Measurements from ENCODE around the gene MAMLD1.

The MAMLD1 gene

DNA sequence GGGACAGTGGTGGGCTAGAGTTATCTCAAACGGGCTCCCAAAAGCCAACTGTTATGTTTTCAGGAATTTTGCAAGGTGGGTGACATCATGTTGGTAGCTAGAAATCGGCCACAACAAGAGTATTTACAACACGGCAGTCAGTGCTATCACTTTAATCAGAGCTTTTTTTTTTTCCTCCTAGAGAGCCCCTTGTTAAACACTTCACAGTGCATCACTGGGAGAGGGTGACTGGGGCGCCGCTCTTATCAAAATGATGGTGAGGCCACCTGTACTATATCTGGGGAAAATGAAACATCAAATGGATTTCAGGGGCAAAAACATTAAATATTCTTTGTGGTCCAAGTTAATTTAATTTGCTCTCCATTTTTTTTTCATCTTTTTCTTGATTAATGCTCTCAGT is 44.9 kb downstream of the MAMLD1 start:
- H3K9me3 ChIP-seq (ENCODE audit: control insufficient read depth, insufficient read depth, low read length) = no peaks in the 10 kb centered on the region
- no peak overlapping the region for H3K9ac ChIP-seq (ENCODE audit: low read depth, low read length)
- H3K4me1 ChIP-seq (ENCODE audit: insufficient read depth, low read length) = no peaks in the 10 kb centered on the region
- H3K36me3 ChIP-seq (ENCODE audit: insufficient read depth, low read length) = no peaks in the 10 kb centered on the region

GRCh38 chrX:150408561-150408960 is 45.4 kb downstream of the MAMLD1 start:
- peaks cover 3% of the 10 kb centered on the region; the same call in 1 of the 2 replicates for H3K4me1 ChIP-seq (ENCODE audit: insufficient read depth, low read length)
- no peak overlapping the region for H3K9ac ChIP-seq (ENCODE audit: low read depth, low read length)
- no peaks in the 10 kb centered on the region for H3K9me3 ChIP-seq (ENCODE audit: control insufficient read depth, insufficient read depth, low read length)
- no peaks in the 10 kb centered on the region for H3K36me3 ChIP-seq (ENCODE audit: insufficient read depth, low read length)

- Histone ChIP-seq H3K4me1 (ENCODE audit: insufficient read depth, low read length) (peaks cover 9% of the 10 kb centered on the region; the same call in 1 of the 2 replicates), H3K36me3 (ENCODE audit: insufficient read depth, low read length) (no peaks in the 10 kb centered on the region), H3K9me3 (ENCODE audit: control insufficient read depth, insufficient read depth, low read length) (no peaks in the 10 kb centered on the region), H3K9ac (ENCODE audit: low read depth, low read length) (no peak overlapping the region)
Measured at GRCh38 chrX:150409486-150409885, 46.4 kb downstream of the MAMLD1 start.

DNA sequence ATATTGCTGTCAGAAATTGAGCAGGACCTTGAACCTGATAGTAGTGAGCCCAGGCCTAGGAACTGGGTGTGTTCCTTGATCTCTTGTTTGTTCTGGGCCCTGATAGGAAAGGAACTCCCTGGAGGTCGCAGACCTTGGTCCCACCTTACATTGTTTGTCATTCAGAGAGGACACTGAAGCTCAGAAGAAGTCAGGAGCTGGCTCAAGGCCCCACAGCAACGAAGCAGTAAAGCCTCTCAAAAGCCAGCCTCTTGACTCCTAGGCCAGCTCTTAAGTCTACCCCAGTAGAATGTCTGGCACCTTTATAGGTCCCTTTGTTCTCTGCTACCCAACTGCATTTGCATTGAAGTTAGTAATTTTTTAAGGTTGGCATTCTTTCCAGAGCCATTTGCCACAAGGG is 46.8 kb downstream of the MAMLD1 start:
- no peak overlapping the region for H3K9ac ChIP-seq (ENCODE audit: low read depth, low read length)
- H3K4me1 ChIP-seq (ENCODE audit: insufficient read depth, low read length) = peaks cover 9% of the 10 kb centered on the region; the same call in 1 of the 2 replicates
- H3K36me3 ChIP-seq (ENCODE audit: insufficient read depth, low read length) = no peaks in the 10 kb centered on the region
- no peaks in the 10 kb centered on the region for H3K9me3 ChIP-seq (ENCODE audit: control insufficient read depth, insufficient read depth, low read length)

DNA sequence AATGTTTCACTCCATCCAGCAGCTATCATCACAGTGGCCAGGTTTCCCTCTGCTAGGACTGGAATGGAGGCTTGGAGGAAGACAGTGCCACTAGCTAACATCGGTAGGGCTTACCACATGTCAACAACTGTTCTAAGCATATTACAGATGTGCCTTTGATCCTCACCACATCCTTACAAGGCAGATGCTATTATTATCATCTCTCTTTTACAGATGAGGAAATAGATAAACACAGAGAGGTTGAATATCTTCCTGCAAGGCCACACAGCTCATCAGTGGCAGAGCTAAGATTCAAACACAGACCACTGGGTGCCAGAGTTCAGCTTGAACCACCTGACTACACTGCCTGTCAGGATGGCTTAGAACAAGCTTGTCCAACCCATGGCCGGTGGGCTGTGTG is 47.4 kb downstream of the MAMLD1 start:
- H3K9ac ChIP-seq (ENCODE audit: low read depth, low read length) = no peak overlapping the region
- H3K36me3 ChIP-seq (ENCODE audit: insufficient read depth, low read length) = no peaks in the 10 kb centered on the region
- H3K4me1 ChIP-seq (ENCODE audit: insufficient read depth, low read length) = peaks cover 9% of the 10 kb centered on the region; the same call in 1 of the 2 replicates
- no peaks in the 10 kb centered on the region for H3K9me3 ChIP-seq (ENCODE audit: control insufficient read depth, insufficient read depth, low read length)

GRCh38 chrX:150411656-150412055 is 48.5 kb downstream of the MAMLD1 start:
- Histone ChIP-seq H3K9ac (ENCODE audit: low read depth, low read length) (no peak overlapping the region), H3K4me1 (ENCODE audit: insufficient read depth, low read length) (peaks cover 9% of the 10 kb centered on the region; the same call in 1 of the 2 replicates), H3K9me3 (ENCODE audit: control insufficient read depth, insufficient read depth, low read length) (no peaks in the 10 kb centered on the region), H3K36me3 (ENCODE audit: insufficient read depth, low read length) (no peaks in the 10 kb centered on the region)

- Histone ChIP-seq H3K36me3 (ENCODE audit: insufficient read depth, low read length) (no peaks in the 10 kb centered on the region), H3K4me1 (ENCODE audit: insufficient read depth, low read length) (peaks cover 9% of the 10 kb centered on the region; the same call in 1 of the 2 replicates), H3K9me3 (ENCODE audit: control insufficient read depth, insufficient read depth, low read length) (no peaks in the 10 kb centered on the region), H3K9ac (ENCODE audit: low read depth, low read length) (no peak overlapping the region)
Measured at GRCh38 chrX:150414228-150414627, 51.1 kb downstream of the MAMLD1 start.

DNA sequence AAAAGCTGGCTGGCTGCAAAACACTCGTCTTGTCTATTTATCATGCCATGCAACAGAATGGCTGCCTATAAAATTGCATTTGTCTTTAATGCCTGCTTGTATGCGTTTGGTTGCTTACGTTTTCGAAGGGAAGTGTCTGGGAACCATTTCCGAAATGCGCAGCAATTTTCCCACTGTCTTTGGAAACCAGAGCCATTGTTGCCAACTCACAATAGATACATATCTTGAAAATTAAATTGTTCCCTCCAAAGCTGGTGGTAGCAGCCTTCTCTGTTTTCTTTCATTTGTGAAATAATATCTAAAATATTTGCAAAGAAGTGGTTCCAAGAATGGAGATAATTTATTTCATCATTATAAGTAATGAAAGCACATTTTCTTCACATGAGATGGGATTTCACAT is 53.4 kb downstream of the MAMLD1 start:
- Histone ChIP-seq H3K9me3 (ENCODE audit: control insufficient read depth, insufficient read depth, low read length) (no peaks in the 10 kb centered on the region), H3K9ac (ENCODE audit: low read depth, low read length) (no peak overlapping the region), H3K4me1 (ENCODE audit: insufficient read depth, low read length) (peaks cover 9% of the 10 kb centered on the region; the same call in 1 of the 2 replicates), H3K36me3 (ENCODE audit: insufficient read depth, low read length) (no peaks in the 10 kb centered on the region)

DNA sequence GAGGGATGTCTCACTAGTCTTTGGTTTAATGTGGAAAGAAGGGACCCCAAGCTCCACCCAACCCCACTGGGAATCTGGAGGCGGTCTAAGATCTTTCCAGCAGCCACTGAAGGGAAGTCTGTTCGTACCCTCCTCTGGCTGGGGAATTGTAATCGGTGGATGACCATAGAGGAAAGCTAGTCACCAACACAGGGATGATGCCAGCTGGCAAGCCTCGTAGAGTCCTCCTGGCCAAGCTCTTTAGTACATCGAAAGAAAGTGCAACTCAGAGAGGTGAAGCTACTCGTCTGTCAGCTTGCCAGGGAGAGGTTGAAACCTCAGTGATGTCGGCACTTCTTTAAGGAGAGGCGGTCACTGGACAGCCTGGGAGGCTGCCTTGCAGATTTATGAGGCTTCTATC is 58.7 kb downstream of the MAMLD1 start:
- Histone ChIP-seq H3K36me3 (ENCODE audit: insufficient read depth, low read length) (no peaks in the 10 kb centered on the region), H3K9ac (ENCODE audit: low read depth, low read length) (peak overlapping the region; percentile 66; the same call in 1 of the 2 replicates), H3K4me1 (ENCODE audit: insufficient read depth, low read length) (0 out of 2 replicates have a peak, but pooled peaks cover 4% of the 10 kb centered on the region)

DNA sequence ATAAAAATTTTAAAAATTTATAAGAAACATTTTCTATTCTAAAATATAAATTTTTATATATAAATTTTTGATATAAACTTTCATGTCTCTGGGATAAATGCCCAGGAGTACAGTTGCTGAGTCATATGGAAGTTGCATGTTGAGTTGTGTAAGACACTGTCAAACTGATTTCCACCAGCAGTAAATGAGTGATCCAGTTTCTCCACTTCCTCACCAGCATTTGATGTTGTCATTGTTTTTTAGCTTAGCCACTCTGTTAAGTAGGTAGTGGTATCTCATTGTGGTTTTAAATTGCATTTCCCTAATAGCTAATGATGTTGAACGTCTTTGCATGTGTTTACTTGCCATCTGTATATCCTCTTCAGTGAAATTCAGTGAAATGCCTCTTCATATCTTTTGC is 66.5 kb downstream of the MAMLD1 start:
- H3K9me3 ChIP-seq (ENCODE audit: control insufficient read depth, insufficient read depth, low read length) = no peaks in the 10 kb centered on the region; the same call in 1 of the 2 replicates
- H3K36me3 ChIP-seq (ENCODE audit: insufficient read depth, low read length) = no peaks in the 10 kb centered on the region
- no peak overlapping the region for H3K9ac ChIP-seq (ENCODE audit: low read depth, low read length)
- no peaks in the 10 kb centered on the region for H3K4me1 ChIP-seq (ENCODE audit: insufficient read depth, low read length)

More for the DNA sequence above, 58.7 kb downstream of the MAMLD1 start:
- H3K9me3 ChIP-seq (ENCODE audit: control insufficient read depth, insufficient read depth, low read length) = no peaks in the 10 kb centered on the region

GRCh38 chrX:150436195-150436594 is 73.1 kb downstream of the MAMLD1 start:
- no peaks in the 10 kb centered on the region for H3K36me3 ChIP-seq (ENCODE audit: insufficient read depth, low read length)
- no peak overlapping the region for H3K9ac ChIP-seq (ENCODE audit: low read depth, low read length)
- H3K4me1 ChIP-seq (ENCODE audit: insufficient read depth, low read length) = no peaks in the 10 kb centered on the region
- H3K9me3 ChIP-seq (ENCODE audit: control insufficient read depth, insufficient read depth, low read length) = no peaks in the 10 kb centered on the region; the same call in 1 of the 2 replicates

GRCh38 chrX:150438165-150438564 is 75.0 kb downstream of the MAMLD1 start:
- Histone ChIP-seq H3K4me1 (ENCODE audit: insufficient read depth, low read length) (no peaks in the 10 kb centered on the region), H3K9ac (ENCODE audit: low read depth, low read length) (no peak overlapping the region), H3K9me3 (ENCODE audit: control insufficient read depth, insufficient read depth, low read length) (no peaks in the 10 kb centered on the region), H3K36me3 (ENCODE audit: insufficient read depth, low read length) (no peaks in the 10 kb centered on the region)

GRCh38 chrX:150446151-150446550 is 83.0 kb downstream of the MAMLD1 start:
- Histone ChIP-seq H3K4me1 (ENCODE audit: insufficient read depth, low read length) (no peaks in the 10 kb centered on the region), H3K36me3 (ENCODE audit: insufficient read depth, low read length) (no peaks in the 10 kb centered on the region), H3K9me3 (ENCODE audit: control insufficient read depth, insufficient read depth, low read length) (no peaks in the 10 kb centered on the region), H3K9ac (ENCODE audit: low read depth, low read length) (no peak overlapping the region)

DNA sequence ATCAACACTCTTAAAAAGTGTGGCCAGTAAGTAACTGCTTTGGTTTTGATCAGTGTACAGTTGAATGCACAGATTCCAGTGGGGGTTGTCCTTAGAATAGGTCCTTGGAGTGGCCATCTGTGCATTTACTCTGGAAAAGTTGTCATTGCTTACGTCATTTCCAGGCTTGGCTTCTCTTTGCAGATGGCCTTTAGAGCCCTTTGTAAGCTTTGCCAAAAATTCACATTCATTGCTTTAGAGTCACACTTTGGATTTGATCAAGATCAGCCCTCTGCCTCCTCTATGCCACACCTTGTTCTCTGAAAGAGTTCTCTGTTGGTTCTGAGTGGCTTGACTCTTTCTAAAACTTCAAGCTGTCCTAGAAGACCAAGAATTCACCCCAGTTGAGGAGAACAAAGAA is 83.9 kb downstream of the MAMLD1 start:
- H3K36me3 ChIP-seq (ENCODE audit: insufficient read depth, low read length) = no peaks in the 10 kb centered on the region
- H3K9me3 ChIP-seq (ENCODE audit: control insufficient read depth, insufficient read depth, low read length) = no peaks in the 10 kb centered on the region
- H3K9ac ChIP-seq (ENCODE audit: low read depth, low read length) = no peak overlapping the region
- H3K4me1 ChIP-seq (ENCODE audit: insufficient read depth, low read length) = no peaks in the 10 kb centered on the region

DNA sequence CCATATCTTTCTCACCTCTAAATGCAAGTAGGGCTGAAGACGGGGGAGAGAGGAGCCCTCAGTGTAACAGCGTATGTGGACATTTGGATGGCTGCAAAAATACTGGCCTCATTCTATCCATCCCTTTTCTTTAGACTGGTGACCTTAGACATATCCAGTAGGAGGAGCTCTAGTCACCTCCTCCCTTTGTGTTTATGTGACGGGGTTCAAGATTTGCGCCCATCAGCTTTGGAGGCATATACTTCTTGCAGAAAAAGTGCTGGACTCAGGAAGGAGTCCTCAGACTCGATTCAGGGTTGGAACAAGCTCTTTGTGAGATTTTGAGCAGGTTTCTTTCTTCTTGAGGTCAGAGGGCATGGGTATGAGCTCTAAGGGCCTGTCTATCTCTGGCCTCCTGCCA is 86.2 kb downstream of the MAMLD1 start:
- Histone ChIP-seq H3K4me1 (ENCODE audit: insufficient read depth, low read length) (no peaks in the 10 kb centered on the region), H3K9ac (ENCODE audit: low read depth, low read length) (no peak overlapping the region), H3K36me3 (ENCODE audit: insufficient read depth, low read length) (no peaks in the 10 kb centered on the region), H3K9me3 (ENCODE audit: control insufficient read depth, insufficient read depth, low read length) (no peaks in the 10 kb centered on the region)

Measured in ES-I3 (cell line).